Islet precursor cell (in vitro differentiated cells): Measurements from ENCODE around the gene TMEM196.
"Not testable (repeated sequence)": the region's sequence is repeated elsewhere in the genome, so short reads cannot be mapped to it uniquely, and the experiment has no call there.

ENCODE experiments used
- DNase-seq: peaks from one replicate; pipeline ENCODE4 v3.0.0-alpha.2; 2018

TMEM196 gene

GRCh38 chr7:19705663-19706062, 67.8 kb downstream of the TMEM196 start:
- no peak for DNase-seq

DNA sequence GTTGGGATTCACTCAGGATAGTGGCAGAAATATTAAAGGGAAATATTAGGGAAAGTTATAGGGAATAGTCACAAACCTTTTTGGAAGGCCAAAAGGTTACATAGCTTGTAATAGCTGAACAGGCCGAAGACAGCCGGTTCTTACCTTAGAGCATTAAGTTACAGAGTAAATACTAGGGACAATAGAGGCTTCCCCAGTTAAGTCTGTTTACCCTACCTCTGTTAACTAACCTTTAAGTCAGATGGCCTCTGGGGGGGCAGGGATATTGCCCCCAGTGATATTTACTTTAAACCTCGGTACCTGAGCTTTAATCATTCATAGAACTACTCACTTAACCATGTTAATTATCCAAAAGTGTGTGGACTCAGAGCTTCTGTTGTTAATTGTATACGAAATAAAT, 71.9 kb downstream of the TMEM196 start:
- no peak for DNase-seq

DNA sequence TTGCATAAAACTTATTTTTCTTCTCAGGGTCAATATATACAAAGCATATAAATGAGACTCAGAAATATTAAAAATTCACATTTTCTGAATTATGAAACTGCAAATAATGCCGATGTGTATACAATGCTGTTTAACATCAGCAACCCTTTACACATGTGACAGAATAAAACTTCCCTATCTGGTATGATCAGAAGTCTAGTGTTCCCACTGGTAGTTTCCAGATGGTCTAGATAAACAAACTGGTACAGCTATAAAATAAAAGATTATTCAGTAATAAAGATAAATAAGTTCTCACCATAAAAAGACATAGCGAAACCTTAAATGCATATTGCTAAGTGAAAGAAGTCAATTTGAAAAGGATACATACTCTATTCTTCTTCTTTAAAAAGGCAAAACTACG, 72.5 kb downstream of the TMEM196 start:
- DNase-seq, result no peak

- no peak for DNase-seq
Observed at GRCh38 chr7:19698331-19698730, 75.1 kb downstream of the TMEM196 start.

- no peak for DNase-seq
Observed at GRCh38 chr7:19696926-19697325, 76.5 kb downstream of the TMEM196 start.

GRCh38 chr7:19692111-19692828, 81.1 kb downstream of the TMEM196 start:
- DNase-seq, result no peak

DNA sequence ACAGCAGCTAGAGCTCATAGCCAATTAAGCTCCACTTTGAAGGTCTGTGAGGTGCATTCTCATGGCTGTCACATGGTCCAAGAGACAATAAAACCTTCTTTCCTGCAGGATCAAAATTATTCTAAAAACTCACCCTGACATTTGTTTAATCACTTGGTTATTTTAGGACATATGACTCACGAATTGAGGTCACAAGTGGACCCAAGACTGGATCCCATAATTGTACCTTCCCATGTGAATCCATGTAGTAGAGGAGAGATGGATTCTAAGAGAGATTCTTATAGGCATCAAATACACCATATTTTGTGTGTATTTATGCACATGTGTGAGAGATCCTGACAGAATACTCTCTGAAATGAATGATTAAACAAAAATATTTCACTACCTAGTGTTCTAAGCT, 82.7 kb downstream of the TMEM196 start:
- DNase-seq, result no peak

DNA sequence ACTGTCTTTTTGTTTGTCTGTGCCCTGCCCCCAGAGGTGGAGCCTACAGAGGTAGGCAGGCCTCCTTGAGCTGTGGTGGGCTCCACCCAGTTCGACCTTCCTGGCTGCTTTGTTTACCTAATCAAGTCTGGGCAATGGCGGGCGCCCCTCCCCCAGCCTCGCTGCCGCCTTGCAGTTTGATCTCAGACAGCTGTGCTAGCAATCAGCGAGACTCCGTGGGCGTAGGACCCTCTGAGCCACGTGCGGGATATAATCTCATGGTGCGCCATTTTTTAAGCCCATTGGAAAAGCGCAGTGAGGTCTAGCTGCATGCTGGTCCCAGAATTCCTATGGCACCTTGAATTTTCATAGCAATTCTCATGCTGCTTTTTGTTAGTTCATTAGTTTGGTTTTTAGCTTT, 84.3 kb downstream of the TMEM196 start:
- DNase-seq, result not testable (repeated sequence)

GRCh38 chr7:19681596-19681995, 91.8 kb downstream of the TMEM196 start:
- DNase-seq, result no peak

DNA sequence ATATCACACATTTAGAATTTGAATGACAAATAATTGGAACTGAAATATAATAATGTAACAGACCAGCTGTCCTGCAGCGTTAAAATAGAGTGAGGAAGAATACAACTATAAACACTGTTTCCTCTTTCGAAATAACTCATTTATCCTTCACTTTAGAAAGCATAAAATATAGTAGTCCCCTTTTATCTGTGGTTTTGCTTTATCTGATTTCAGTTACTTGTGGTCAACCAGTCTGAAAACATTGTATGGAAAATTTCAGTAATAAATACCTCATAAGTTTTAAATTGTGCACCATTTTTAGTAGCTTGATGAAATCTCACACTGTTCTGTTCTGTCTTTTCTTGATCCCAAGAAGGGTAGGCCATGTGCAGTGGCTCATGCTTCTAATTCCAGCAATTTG, 96.2 kb downstream of the TMEM196 start:
- no peak for DNase-seq

DNA sequence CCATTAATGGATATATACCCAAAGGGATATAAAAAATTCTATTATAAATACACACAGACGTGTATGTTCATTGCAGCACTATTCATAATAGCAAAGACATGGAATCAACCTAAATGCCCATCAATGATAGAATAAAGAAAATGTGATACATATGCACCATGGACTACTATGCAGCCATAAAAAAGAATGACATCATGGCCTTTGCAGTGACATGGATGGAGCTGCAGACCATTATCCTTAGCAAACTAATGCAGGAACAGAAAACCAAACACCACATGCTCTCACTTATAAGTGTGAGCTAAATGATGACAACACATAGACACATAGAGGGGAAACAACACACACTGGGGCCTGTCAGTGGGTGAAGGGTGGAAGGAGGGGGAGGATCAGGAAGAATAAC, 97.6 kb downstream of the TMEM196 start:
- DNase-seq, result no peak

- no peak for DNase-seq
Observed at GRCh38 chr7:19674266-19674960, 99.0 kb downstream of the TMEM196 start.

- DNase-seq, result no peak
Observed at GRCh38 chr7:19670806-19671205, 102.6 kb downstream of the TMEM196 start.
